A549 (cell line): ENCODE measurements around the gene PKHD1. TPM values are rescaled to one million over a fixed set of nuclear protein-coding genes. Genes with fewer than 3 reads are reported as not detected.

Source experiments
- ATAC-seq, 2 experiments: fragments of 200-7000 bp in 1 of 2; fragments of >200 bp in 1 of 2; cut with Nextera tagmentation in 1 of 2; cut with Tn5 transposase in 1 of 2; 3 replicates each; pipeline versions ENCODE4 v1.8.0 to v1.9.1; 2018 to 2020; ENCODE audit warnings: mild to moderate bottlenecking in 1 of 2, moderate library complexity in 1 of 2
- CTCF ChIA-PET: fragments of 300-600 bp; sonication (Branson Sonifier 250); formaldehyde crosslinking; extraction: SDS; loops from one replicate; lab custom pipeline; 2021; ENCODE audit warnings: antibody characterized with exemption, inconsistent platforms; lab: Yijun Ruan, JAX
- POLR2A ChIA-PET: fragments of 350-600 bp; formaldehyde crosslinking; extraction: SDS; loops from one replicate; lab custom pipeline; 2021; ENCODE audit warnings: antibody characterized with exemption, inconsistent platforms; lab: Yijun Ruan, JAX
- DNase-seq, 2 experiments: peaks; one replicate each; pipeline versions ENCODE4 v3.0.0 to v3.0.0-alpha.2; 2011 to 2016; ENCODE audit warnings: low read depth in 1 of 2, low spot score in 1 of 2
- FAIRE-seq: peaks from 2 replicates; lab custom pipeline; 2011; peaks lifted over from hg19 to GRCh38; lab: Jason Lieb, UNC
- H3K27ac ChIP-seq, 2 experiments: fragments of >200 bp; sonication (Bioruptor Twin); formaldehyde crosslinking; 3 replicates each; pipeline ENCODE4 v1.5.1; 2016 to 2017
- H3K4me1 ChIP-seq: fragments of >200 bp; sonication (Bioruptor Twin); formaldehyde crosslinking; 3 replicates; pipeline ENCODE4 v1.6.1; 2016
- H3K4me2 ChIP-seq: fragments of >200 bp; sonication (Bioruptor Twin); formaldehyde crosslinking; 3 replicates; pipeline ENCODE4 v1.6.1; 2016
- H3K4me3 ChIP-seq: fragments of >200 bp; sonication (Bioruptor Twin); formaldehyde crosslinking; 3 replicates; pipeline ENCODE4 v1.5.1; 2016
- H3K9me3 ChIP-seq: fragments of >200 bp; sonication (Bioruptor Twin); formaldehyde crosslinking; 3 replicates; pipeline ENCODE4 v1.6.1; 2016
- BHLHE40 ChIP-seq: IDR thresholded peaks from 2 replicates; pipeline ENCODE4 v1.6.1; 2012; ENCODE audit warnings: low read depth, low read length, inconsistent platforms
- CEBPB ChIP-seq, 2 experiments: fragments of >200 bp in 1 of 2; sonication (Bioruptor Twin) in 1 of 2; formaldehyde crosslinking in 1 of 2; IDR thresholded peaks; 2 replicates each; pipeline ENCODE4 v1.6.1; 2012 to 2016
- CHD2 ChIP-seq: fragments of 150-350 bp; IDR thresholded peaks from 2 replicates; pipeline ENCODE4 v1.6.1; 2014; ENCODE audit warnings: low read length; ENCODE audit not compliant: partially characterized antibody
- CHD4 ChIP-seq: fragments of 200-600 bp; sonication (generic); IDR thresholded peaks from 2 replicates; pipeline ENCODE4 v1.6.1; 2016; ENCODE audit warnings: antibody characterized with exemption, mild to moderate bottlenecking, borderline replicate concordance
- E2F6 ChIP-seq: IDR thresholded peaks from 2 replicates; pipeline ENCODE4 v1.6.1; 2012; ENCODE audit warnings: low read depth, borderline replicate concordance
- EHF ChIP-seq: fragments of 250-450 bp; sonication (Bioruptor Pico); IDR thresholded peaks from 2 replicates; pipeline ENCODE4 v1.5.0; 2020; ENCODE audit warnings: mild to moderate bottlenecking
- EP300 ChIP-seq, 2 experiments: fragments of >200 bp; sonication (Bioruptor Twin); formaldehyde crosslinking; IDR thresholded peaks; 2 replicates in 1 of 2; 3 replicates in 1 of 2; pipeline ENCODE4 v1.6.1; 2016 to 2017
- FOSB ChIP-seq: fragments of 250-450 bp; sonication (Bioruptor Pico); IDR thresholded peaks from 2 replicates; pipeline ENCODE4 v1.5.0; 2020; ENCODE audit warnings: mild to moderate bottlenecking, moderate library complexity
- FOSL2 ChIP-seq, 2 experiments: fragments of 450-650 bp in 1 of 2; fragments of >200 bp in 1 of 2; sonication (Bioruptor Twin) in 1 of 2; formaldehyde crosslinking; IDR thresholded peaks; 2 replicates each; pipeline versions ENCODE4 v1.5.0 to v1.6.1; 2016 to 2020; ENCODE audit warnings: mild to moderate bottlenecking in 1 of 2, moderate library complexity in 1 of 2
- GATA3 ChIP-seq: IDR thresholded peaks from 2 replicates; pipeline ENCODE4 v1.6.1; 2012; ENCODE audit warnings: borderline replicate concordance
- HDAC2 ChIP-seq: fragments of 200-600 bp; sonication (generic); IDR thresholded peaks from 2 replicates; pipeline ENCODE4 v1.6.1; 2016
- HOXA7 ChIP-seq: fragments of 250-450 bp; sonication (Bioruptor Pico); IDR thresholded peaks from 2 replicates; pipeline ENCODE4 v1.5.0; 2020; ENCODE audit warnings: mild to moderate bottlenecking, moderate library complexity
- HOXB5 ChIP-seq: fragments of 250-450 bp; sonication (Bioruptor Pico); IDR thresholded peaks from 2 replicates; pipeline ENCODE4 v1.5.0; 2020; ENCODE audit warnings: mild to moderate bottlenecking, moderate library complexity
- JUN ChIP-seq, 2 experiments: fragments of >200 bp; sonication (Bioruptor Twin); formaldehyde crosslinking; IDR thresholded peaks; 2 replicates in 1 of 2; 3 replicates in 1 of 2; pipeline ENCODE4 v1.6.1; 2016 to 2017
- JUNB ChIP-seq: fragments of >200 bp; sonication (Bioruptor Twin); formaldehyde crosslinking; IDR thresholded peaks from 2 replicates; pipeline ENCODE4 v1.6.1; 2016
- MAFK ChIP-seq: fragments of 450-650 bp; IDR thresholded peaks from 2 replicates; pipeline ENCODE4 v1.6.1; 2014; ENCODE audit not compliant: partially characterized antibody
- NFE2L2 ChIP-seq: fragments of 150-350 bp; conservative IDR thresholded peaks from 2 replicates; pipeline ENCODE4 v1.6.1; 2014; ENCODE audit warnings: low read length
- NR3C1 ChIP-seq: fragments of >200 bp; sonication (Bioruptor Twin); formaldehyde crosslinking; IDR thresholded peaks from 3 replicates; pipeline ENCODE4 v1.6.1; 2017
- PHF8 ChIP-seq: fragments of 200-600 bp; sonication (generic); IDR thresholded peaks from 2 replicates; pipeline ENCODE4 v1.6.1; 2016; ENCODE audit warnings: low read depth, mild to moderate bottlenecking, antibody characterized with exemption, moderate library complexity, borderline replicate concordance
- RARB ChIP-seq: fragments of 250-450 bp; sonication (Bioruptor Pico); IDR thresholded peaks from 2 replicates; pipeline ENCODE4 v1.8.0; 2021; ENCODE audit warnings: mild to moderate bottlenecking, moderate library complexity
- RCOR1 ChIP-seq: fragments of 150-350 bp; IDR thresholded peaks from 2 replicates; pipeline ENCODE4 v1.6.1; 2014; ENCODE audit warnings: antibody characterized with exemption, low read length, low read depth
- RNF2 ChIP-seq: fragments of 200-600 bp; sonication (generic); IDR thresholded peaks from 2 replicates; pipeline ENCODE4 v1.6.1; 2016; ENCODE audit warnings: low read depth, mild to moderate bottlenecking, antibody characterized with exemption, moderate library complexity, borderline replicate concordance
- SREBF2 ChIP-seq: fragments of 450-650 bp; IDR thresholded peaks from 2 replicates; pipeline ENCODE4 v1.6.1; 2014; ENCODE audit warnings: mild to moderate bottlenecking, moderate library complexity
- ZC3H11A ChIP-seq: fragments of 450-650 bp; IDR thresholded peaks from 2 replicates; pipeline ENCODE4 v1.6.1; 2014; ENCODE audit warnings: antibody characterized with exemption, mild to moderate bottlenecking
- WGBS: methylation state at CpG from one replicate; pipeline ENCODE4 v1.1.6; 2017; ENCODE audit errors: missing lambda C conversion rate; 5-methylcytosine and 5-hydroxymethylcytosine counted together
- polyA plus RNA-seq, 4 experiments: library from polyadenylated mRNA; depleted of rRNA in 3 of 4; stranded (reverse); fragments of >200 nt; fragmentation: RNase III in 1 of 4; extraction: RNeasy Plus Mini Kit Qiagen cat#74134 plus additional on column Dnase treatment in 1 of 4; gene quantifications; 2 replicates in 3 of 4; 3 replicates in 1 of 4; pipeline ENCODE4 v1.2.3, GENCODE V29; 2011 to 2017
- TF ChIP-seq, protein P1 (sequence below): fragments of 150-350 bp; IDR thresholded peaks from 2 replicates; pipeline ENCODE4 v1.6.1; 2014; ENCODE audit warnings: low read depth, mild to moderate bottlenecking, low read length

The PKHD1 gene
- polyA plus RNA-seq, 2 of the 4 experiments (the other 2 are of a cell fraction): not detected

DNA sequence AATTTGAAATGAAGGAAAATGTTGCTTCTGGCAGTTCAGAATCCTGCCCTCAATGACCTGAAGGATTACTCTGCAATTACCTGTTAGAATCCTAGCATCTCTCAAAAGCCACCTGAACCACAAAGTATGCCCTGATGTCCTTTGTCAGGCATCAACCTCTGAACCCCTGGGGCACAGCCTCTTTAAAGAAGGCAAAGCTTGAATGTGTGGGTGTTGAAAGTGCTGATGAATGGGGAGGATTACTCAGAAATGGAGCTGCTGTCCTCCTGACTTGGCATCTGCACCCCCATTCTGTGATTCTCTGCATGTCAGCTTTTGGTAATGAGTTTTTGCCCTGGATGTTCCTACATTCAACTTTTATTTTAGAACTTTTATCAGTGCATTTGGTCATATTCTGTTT lies 179.2 kb downstream of the PKHD1 start:
- CTCF ChIA-PET: interaction anchor here (1.0 kb wide), 1 partner anchor 50 kb away, joined by 3 read pairs; no protein-coding TSS in a partner anchor
- no peak for TF ChIP-seq RARB
- TF ChIP-seq ZC3H11A: no peak
- TF ChIP-seq NFE2L2: no peak
- no peak for TF ChIP-seq CHD4
- TF ChIP-seq HOXB5 (CRISPR knock-in tag): no peak
- no peak for TF ChIP-seq BHLHE40
- TF ChIP-seq E2F6: no peak
- TF ChIP-seq, all 56 proteins: peak for 0
- Histone ChIP-seq H3K4me3 (no peak overlapping the region), H3K4me2 (no peak overlapping the region), H3K4me1 (no peaks in the 10 kb centered on the region), H3K9me3 (no peaks in the 10 kb centered on the region), H3K27ac (no peak overlapping the region)
- POLR2A ChIA-PET: no interaction called here
- DNase-seq (no peak), FAIRE-seq (no peak), ATAC-seq (no peak)

GRCh38 chr6:51901766-51902764 lies 185.3 kb downstream of the PKHD1 start:
- ChIA-PET POLR2A (no interaction called here), CTCF (no interaction called here)
- Histone ChIP-seq H3K4me1 (no peaks in the 10 kb centered on the region), H3K9me3 (no peaks in the 10 kb centered on the region), H3K4me3 (no peak overlapping the region), H3K27ac (no peak overlapping the region), H3K4me2 (no peak overlapping the region)
- 1% methylated on average over 4 of the region's 4 CpGs for WGBS
- no peak for ATAC-seq
- DNase-seq: no peak
- no peak for FAIRE-seq
- TF ChIP-seq E2F6 (no peak), NR3C1 (no peak), CHD2 (no peak)
- TF ChIP-seq, all 56 proteins: peak for 0

DNA sequence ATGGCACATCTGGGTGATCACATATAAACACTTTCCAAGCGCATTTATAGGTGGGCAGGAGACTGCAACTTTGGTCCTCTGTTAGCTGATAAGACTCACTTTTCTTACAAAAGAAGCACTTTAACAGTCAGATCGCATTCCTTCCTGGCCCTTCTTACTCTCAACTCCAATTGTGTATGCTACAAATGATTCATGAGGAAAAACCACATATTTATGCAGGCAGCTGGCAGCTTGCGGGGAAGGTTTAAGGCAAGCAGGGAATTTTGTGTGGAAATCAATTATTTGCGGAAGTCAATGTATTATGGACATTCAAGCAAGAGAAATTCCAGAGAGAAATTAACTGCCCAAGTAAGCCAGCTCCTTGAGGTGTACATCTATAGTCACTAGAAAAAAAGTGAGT lies 194.0 kb downstream of the PKHD1 start:
- CTCF ChIA-PET: no interaction called here
- POLR2A ChIA-PET: no interaction called here
- no peak overlapping the region for H3K4me2 ChIP-seq
- FAIRE-seq: no peak
- no peak for DNase-seq
- no peak overlapping the region for H3K27ac ChIP-seq
- H3K4me3 ChIP-seq: no peak overlapping the region
- no peaks in the 10 kb centered on the region for H3K9me3 ChIP-seq
- TF ChIP-seq HOXA7 (CRISPR knock-in tag) (no peak), JUN (IDR thresholded peaks at IDR 0.05) (no peak), SREBF2 (no peak), EHF (CRISPR knock-in tag) (no peak), HDAC2 (no peak), FOSL2 (IDR thresholded peaks at IDR 0.05) (no peak), FOSL2 (CRISPR knock-in tag; IDR thresholded peaks at IDR 0.05) (no peak), MAFK (no peak), GATA3 (no peak), CEBPB (IDR thresholded peaks at IDR 0.05) (no peak), EP300 (IDR thresholded peaks at IDR 0.05) (no peak), RNF2 (no peak), RARB (no peak), FOSB (CRISPR knock-in tag) (no peak), ZC3H11A (no peak), PHF8 (no peak), JUNB (no peak), RCOR1 (no peak)
- TF ChIP-seq, protein P1, sequence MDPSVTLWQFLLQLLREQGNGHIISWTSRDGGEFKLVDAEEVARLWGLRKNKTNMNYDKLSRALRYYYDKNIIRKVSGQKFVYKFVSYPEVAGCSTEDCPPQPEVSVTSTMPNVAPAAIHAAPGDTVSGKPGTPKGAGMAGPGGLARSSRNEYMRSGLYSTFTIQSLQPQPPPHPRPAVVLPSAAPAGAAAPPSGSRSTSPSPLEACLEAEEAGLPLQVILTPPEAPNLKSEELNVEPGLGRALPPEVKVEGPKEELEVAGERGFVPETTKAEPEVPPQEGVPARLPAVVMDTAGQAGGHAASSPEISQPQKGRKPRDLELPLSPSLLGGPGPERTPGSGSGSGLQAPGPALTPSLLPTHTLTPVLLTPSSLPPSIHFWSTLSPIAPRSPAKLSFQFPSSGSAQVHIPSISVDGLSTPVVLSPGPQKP: no peak
- no peaks in the 10 kb centered on the region for H3K4me1 ChIP-seq
- ATAC-seq: no peak
- 47% methylated on average over 4 of the region's 4 CpGs for WGBS
